ENCODE data around the gene SLX4IP.
"Not testable (repeated sequence)": the region's sequence is repeated elsewhere in the genome, so short reads cannot be mapped to it uniquely, and the experiment has no call there.

The SLX4IP gene

GRCh38 chr20:10613426-10613825 is 178.3 kb downstream of the SLX4IP start:
- DNase-seq, result not testable (repeated sequence)

- no peak for DNase-seq
Measured at GRCh38 chr20:10613911-10614310, 178.8 kb downstream of the SLX4IP start.

GRCh38 chr20:10616212-10616611 is 181.1 kb downstream of the SLX4IP start:
- DNase-seq, result no peak

DNA sequence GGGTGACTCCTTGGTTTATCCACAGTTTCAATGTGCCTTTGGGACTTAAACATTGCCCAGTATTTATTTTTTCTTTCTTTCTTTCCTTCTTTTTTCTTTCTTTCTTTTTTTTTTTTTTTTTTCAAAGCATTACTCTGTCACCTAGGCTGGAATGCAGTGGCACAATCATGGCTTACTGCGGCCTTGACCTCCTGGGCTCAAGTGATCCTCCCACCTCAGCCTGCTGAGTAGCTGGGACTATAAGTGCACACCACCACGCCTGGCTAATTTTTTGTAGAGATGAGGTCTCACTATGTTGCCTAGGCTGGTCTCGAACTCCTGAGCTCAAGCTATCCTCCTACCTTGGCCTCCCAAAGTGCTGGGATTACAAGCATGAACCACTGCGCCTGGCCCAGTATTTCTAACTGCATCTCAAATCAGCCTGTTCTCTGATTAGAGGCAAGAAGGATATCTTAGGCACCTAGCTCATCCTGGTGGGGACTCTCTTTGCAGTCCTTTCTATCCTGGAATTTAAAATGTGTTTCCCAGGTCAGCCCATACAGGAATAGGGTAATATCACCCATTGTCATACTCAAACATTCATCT is 182.5 kb downstream of the SLX4IP start:
- not testable (repeated sequence) for DNase-seq

- DNase-seq, result no peak
Measured at GRCh38 chr20:10618611-10619245, 183.6 kb downstream of the SLX4IP start.

DNA sequence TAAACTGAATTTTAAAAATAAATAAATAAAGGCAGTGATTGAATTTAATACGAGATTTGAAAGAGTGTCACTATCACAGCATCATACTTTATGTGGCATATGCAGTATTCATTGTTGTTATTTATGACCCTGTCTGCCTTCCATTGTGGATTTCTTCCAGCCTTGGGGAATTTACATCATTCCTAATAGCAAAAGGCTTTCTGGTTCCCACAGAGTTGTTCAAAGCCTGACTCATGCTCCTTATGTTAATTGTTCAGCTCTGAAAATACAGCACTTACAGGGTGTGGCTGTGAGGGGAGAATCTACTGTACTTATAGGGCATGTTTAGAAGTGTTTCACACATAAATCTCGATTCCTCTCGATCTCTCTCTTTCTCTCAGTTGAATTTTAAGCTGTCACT is 184.3 kb downstream of the SLX4IP start:
- no peak for DNase-seq

DNA sequence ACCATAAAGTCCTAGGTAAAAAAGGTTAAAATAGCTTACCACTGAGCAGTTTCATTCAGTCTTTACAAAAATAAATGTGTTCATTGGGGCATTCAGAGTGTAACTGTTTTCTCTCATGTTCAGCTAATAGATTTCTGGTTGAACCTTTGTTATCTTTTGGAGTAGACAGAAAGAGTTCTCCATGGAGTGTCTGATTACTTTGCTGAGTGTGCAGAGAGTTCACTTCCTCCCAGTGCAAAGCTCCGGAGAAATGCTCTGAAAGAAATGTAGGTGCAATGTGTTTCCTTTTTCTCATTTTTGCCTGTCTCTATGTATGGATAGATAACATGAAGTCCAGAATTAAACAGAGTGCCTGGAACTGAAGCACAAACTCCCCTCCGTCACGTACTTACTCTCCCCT is 186.0 kb downstream of the SLX4IP start:
- DNase-seq, result no peak

DNA sequence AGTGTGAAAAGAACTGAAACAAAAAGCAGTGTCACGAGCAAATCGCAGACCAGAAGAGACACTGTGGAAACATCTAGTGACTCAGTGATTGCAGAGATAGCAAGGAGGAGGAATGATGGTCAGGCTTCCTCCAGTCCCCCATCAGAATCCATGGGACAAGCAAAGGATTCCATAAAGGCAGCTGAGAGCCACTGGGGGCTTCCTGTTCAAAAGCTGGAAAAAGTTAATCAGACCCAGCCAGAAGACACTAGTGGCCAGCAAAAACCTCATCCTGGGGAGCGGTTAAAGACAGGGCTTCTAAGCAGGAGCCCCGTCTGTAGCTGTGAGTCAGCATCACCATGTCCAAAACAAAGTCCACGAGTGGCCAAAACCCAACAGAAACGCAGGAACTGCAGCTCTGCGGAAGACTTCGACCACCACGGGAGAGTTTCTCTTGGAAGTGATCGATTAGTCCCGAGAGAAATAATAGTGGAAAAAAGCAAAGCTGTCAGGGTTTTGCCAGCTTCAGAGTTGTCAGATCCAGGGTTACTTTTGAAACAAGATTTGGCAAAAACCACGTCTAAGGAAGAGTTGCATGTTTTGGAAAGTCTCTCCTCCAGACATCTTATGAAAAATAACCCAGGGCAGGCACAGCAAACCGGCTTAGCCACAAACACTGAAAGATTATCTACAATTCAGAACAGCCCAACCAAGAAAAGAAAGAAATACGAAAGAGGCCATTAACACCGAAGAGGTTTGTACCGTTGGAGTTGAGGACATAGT is 187.7 kb downstream of the SLX4IP start:
- DNase-seq, result no peak

GRCh38 chr20:10625641-10626040 is 190.5 kb downstream of the SLX4IP start:
- no peak for DNase-seq

- DNase-seq, result no peak
Measured at GRCh38 chr20:10626896-10627295, 191.8 kb downstream of the SLX4IP start.

- DNase-seq, result no peak
Measured at GRCh38 chr20:10629946-10630650, 195.0 kb downstream of the SLX4IP start.

GRCh38 chr20:10631126-10631525 is 196.0 kb downstream of the SLX4IP start:
- DNase-seq, result no peak

DNA sequence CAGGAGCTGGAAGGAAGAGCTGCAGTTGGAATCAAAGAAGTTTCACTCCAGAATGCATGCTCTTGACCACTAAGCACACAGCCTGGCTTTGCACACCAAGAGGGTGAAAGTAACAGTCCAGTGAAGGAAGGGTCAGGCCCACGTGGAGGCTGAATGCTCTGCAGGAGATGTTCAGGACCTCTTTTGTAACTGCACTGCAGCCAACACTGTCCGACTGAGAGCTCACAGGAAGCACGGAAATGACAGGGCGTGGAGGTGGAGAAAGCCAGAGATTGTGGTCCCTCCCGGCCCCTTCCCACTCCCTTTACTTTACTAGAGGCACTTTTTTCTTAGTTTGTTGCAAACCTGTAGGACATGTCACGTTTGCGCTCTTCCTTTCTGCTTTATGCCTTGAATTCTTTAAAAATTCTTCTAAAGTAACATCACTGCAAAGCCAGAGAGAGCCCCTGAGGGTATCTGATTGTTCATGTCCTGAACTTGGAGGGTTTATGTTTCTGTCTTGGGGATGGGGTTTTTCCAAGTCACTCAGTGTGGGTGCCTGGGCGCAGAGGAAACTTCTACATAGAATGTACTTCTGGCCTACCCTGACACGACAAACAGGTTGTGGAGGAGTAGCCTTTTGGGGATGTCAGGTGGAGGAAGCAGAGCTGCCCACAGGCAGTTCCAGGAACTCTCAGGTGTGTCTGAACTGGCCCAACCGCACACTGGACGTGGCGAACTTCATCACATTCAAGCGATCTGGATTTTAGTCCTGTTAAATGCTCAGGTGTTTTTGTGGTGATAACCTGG is 197.8 kb downstream of the SLX4IP start:
- no peak for DNase-seq

GRCh38 chr20:10633718-10634117 is 198.6 kb downstream of the SLX4IP start:
- DNase-seq, result no peak

GRCh38 chr20:10634211-10634610 is 199.1 kb downstream of the SLX4IP start:
- DNase-seq, result no peak

DNA sequence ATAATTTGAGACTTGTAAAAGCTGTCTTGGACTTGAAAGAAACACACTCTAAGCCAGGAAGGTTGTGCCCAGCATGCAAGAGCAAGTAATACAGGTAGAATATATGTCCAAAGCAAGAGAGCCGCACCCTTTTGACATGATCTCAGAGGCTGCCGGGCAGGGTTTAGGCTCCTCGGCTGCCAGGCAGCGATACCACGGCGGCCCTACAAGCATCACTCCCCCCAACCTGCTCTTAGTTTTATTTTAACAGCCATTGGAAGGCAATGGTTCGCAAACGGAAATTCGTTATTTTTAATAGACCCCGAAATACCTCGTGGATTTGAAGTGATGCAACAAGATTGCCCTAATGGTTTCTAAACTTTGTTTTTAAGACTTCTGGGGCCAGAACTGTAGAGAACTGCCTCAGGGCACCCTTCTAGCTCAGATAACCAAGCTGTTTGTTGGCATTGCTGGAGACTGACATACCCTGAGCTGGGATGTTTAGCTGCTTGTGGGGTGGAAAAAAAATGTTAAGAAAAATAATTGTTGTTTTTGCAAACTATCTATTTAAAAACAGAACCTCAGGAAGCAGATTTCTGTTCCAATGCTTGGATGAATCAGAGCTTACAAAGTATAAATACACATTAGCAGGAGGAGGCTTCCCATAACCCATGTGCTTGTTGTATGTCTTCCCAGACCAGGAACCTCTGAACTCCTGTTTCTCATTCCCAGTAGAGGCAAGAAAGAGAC is 199.7 kb downstream of the SLX4IP start:
- DNase-seq, result no peak

- DNase-seq, result no peak
Measured at GRCh38 chr20:10635476-10636208, 200.5 kb downstream of the SLX4IP start.

GRCh38 chr20:10636326-10636818 is 201.3 kb downstream of the SLX4IP start:
- no peak for DNase-seq

- no peak for DNase-seq
Measured at GRCh38 chr20:10637031-10637559, 202.0 kb downstream of the SLX4IP start.

- no peak for DNase-seq
Measured at GRCh38 chr20:10637563-10637962, 202.5 kb downstream of the SLX4IP start.
